HG03064 (cell line): Measurements from ENCODE around the gene UBE2N.
"Not testable (repeated sequence)": the region's sequence is repeated elsewhere in the genome, so short reads cannot be mapped to it uniquely, and the experiment has no call there.

ENCODE experiments used
- ATAC-seq: cut with Tn5 transposase; IDR thresholded peaks from one replicate; pipeline ENCODE4 v1.9.1; 2021; ENCODE audit warnings: low read depth; ENCODE audit not compliant: unreplicated experiment

The UBE2N gene

DNA sequence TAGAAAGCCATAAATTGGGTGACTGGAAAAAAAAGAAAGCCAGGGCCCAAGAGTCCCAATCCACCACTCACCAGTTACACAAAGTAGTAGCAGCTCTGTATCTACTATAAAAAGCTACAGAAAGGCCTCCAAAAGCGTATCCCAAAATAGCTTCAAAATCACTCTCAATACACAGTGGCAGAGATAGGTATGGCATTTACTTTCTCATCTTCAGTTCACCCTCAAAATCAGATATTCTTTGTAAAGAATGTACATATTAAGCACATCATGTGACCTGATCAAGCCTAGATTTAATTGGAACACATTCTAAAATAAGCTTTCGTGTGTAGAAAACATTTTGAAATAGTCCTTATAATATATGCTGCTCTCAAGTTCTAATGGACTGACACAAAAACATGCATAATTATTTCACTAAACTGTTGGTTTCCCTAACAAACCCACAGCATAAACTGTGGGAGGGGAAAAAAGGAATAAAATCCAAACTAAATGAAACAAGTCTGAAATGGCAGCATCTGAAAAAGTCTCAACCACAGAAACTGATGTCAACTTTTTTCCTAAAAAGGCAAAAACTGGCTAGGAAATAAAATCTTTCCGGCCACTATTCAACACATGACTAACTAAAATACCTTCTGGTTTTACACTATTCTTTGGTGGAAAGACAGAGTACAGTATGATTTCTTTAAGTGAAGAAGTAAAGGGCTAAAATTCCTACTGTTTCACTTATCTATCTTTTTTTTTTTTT is 25.9 kb downstream of the UBE2N start:
- no peak for ATAC-seq

- no peak for ATAC-seq
Measured at GRCh38 chr12:93413064-93413463, 28.7 kb downstream of the UBE2N start.

- ATAC-seq = not testable (repeated sequence)
Measured at GRCh38 chr12:93412396-93412795, 29.4 kb downstream of the UBE2N start.

DNA sequence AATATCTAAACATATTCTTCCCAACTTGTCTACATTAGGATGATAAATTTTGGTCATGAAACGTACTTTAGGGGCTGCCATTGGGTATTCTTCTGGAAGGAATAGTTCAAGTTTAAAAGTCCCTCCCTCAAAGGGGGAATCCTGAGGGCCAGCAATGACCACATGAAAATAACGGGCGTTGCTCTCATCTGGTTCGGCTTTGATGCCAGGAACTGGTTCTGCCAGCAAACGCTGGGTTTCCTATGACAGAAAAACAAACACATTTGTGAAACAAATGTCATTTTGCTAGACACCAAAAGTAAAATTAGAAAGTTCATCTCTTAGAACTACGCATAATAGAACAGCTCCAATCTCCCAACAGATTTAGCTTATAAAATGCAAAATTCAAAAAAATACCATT is 30.7 kb downstream of the UBE2N start:
- ATAC-seq = not testable (repeated sequence)

DNA sequence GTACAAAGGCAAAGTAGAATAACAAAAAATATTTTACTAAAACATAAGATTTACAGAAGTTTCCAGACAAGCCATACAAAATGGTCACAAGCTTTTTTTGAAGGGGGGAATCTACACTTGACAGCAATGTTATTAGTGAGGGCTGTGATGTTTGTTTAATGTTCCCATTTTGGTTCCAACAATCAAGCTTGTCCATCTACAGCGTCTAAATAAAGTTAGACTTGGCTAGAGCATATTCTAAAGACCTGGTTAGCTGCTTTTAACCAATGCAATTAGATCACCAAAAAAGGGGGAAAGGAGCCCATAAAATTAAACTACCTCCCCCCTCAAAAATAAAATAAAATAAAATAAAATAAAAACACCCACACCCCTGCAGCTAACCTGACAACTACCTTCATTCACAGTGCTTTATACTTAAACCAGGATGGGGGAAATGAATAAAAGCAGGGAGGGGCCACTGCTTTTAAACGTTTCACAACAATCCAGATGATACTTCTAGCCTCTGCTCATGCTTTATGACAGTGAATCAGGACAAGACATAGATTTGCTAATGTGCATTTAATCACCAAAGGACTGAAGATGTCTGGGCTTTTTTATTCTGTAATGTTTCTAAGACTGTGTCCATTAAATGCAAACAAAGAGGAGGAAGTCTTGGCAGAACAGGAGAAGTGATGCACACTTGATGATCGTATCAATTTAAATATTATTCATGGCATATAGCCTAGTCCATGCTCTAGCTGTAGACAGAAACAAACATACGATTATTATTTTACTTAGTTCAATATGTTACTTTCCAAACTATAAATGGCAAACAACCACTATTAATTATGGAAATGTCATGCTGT is 32.2 kb downstream of the UBE2N start:
- not testable (repeated sequence) for ATAC-seq

GRCh38 chr12:93408813-93409212 is 32.9 kb downstream of the UBE2N start:
- no peak for ATAC-seq

GRCh38 chr12:93407963-93408283 is 33.8 kb downstream of the UBE2N start:
- no peak for ATAC-seq

- ATAC-seq = no peak
Measured at GRCh38 chr12:93407054-93407962, 34.4 kb downstream of the UBE2N start.

GRCh38 chr12:93404961-93405849 is 36.5 kb downstream of the UBE2N start:
- no peak for ATAC-seq

- no peak for ATAC-seq
Measured at GRCh38 chr12:93403988-93404803, 37.6 kb downstream of the UBE2N start.

- no peak for ATAC-seq
Measured at GRCh38 chr12:93402333-93403311, 39.1 kb downstream of the UBE2N start.

- peak; percentile 66 for ATAC-seq
Measured at GRCh38 chr12:93399183-93399863, 42.4 kb downstream of the UBE2N start.

GRCh38 chr12:93397412-93397811 is 44.3 kb downstream of the UBE2N start:
- no peak for ATAC-seq

GRCh38 chr12:93393425-93393824 is 48.3 kb downstream of the UBE2N start:
- ATAC-seq = no peak

DNA sequence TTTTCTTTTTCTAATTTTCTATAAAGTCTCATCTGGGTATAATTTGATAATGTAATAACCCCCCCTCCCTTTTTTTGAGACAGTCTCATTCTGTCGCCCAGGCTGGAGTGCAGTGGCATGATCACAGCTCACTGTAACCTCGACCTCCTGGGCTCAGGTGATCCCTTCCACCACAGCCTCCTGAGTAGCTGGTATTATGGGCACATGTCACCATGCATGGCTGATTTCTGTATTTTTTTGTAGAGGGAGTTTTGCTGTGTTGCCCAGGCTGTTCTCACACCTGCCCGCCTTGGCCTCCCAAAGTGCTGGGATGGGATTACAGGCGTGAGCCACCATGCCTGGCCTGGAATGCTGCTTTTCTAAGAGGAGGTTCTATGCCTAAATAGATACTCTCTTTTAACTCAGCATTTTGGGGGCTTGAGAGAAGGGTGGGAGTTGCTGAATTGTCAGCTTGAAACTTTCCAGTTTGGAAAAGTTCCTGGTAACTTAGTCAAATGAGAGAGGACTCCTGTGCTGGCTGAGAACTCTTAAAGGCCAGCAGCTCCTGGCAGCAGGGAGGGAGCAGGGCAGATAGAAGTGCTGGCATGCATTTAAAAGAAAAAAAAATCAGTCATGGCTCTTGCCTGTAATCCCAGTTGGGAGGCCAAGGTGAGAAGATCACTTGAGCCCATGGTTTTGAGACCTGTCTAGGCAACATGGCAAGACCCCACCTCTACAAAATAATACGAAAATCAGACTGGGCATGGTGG is 51.0 kb downstream of the UBE2N start:
- no peak for ATAC-seq

DNA sequence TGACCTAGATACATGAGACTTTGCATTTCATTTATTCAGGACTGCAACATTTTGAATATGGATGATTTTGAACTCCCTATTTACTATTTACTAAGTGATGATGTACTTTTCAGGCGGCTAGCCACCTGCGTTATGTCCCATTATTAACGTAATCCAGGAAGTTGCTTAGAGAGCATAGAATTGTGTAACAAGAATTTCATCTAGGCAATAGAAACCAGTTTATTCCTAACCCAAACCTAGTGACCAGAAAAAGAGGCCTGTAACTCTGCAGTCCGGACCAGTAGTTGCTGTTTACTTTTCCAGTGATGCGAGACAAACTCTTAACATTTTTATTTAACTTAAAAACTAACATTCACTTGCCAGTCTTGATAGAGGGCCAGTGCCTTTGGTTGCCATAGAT is 51.7 kb downstream of the UBE2N start:
- ATAC-seq = no peak

DNA sequence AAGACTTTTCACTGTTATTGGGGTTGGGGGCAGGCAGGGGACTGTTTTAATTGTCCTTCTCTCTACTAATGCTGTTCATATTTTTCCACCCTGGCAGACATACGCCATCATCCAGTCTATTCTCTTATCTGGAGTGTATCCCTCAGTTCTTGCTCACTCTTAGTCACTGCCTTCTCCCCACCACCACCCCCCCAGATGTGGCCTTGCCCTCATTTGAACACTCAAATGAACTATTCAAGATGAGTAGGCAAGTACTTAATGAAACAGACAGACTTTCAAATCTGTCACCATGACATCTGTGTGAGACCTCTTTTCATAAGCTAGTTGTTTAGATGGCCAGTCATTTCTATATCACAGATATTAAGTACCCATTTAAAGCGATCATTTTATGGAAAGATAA is 54.0 kb downstream of the UBE2N start:
- no peak for ATAC-seq
